ENCODE data around the gene CTRL.

The CTRL gene

GRCh38 chr16:67962135-67962534, 30.5 kb upstream of the CTRL start:
- no peak for FAIRE-seq

- no peak for FAIRE-seq
Observed at GRCh38 chr16:67961551-67961957, 29.9 kb upstream of the CTRL start.

- no peak for FAIRE-seq
Observed at GRCh38 chr16:67959536-67960329, 28.1 kb upstream of the CTRL start.

GRCh38 chr16:67957622-67958021, 26.0 kb upstream of the CTRL start:
- no peak for FAIRE-seq

DNA sequence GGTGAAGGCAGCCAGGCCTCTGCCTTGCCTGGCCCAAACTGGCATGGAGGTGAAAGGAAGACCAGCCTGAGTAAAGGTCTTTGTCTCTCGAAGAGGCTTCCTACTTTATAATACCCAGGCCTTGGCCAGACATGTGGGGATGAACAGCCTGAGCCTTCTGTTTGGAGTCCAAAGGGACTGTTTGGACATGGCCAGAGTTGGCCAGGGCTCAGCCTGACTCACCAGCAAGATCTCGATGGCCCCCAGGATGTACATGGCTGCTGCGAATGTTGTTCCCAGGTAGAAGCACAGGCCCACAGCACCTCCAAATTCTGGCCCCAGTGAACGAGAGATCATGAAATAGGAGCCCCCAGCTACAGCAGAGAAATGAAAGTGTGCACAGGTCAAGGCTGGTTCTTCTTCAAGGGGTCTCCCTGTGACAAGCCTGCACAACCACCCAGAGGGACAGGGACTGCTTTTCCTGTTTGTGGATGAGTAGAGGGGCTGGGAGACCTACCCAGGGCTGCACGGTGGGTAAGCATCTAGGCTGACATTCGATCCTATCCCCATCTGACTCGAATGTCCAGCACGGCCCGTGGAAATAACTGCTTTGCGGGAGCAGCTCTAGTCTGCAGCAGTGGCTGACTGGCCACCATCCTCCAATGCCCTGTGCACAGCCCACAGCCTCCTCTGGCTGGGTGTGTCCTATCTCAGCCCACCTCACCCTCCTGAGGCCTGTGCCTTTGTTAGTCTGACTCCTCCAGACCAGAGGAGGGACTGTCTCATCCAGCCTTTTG, 22.9 kb upstream of the CTRL start:
- FAIRE-seq = no peak

DNA sequence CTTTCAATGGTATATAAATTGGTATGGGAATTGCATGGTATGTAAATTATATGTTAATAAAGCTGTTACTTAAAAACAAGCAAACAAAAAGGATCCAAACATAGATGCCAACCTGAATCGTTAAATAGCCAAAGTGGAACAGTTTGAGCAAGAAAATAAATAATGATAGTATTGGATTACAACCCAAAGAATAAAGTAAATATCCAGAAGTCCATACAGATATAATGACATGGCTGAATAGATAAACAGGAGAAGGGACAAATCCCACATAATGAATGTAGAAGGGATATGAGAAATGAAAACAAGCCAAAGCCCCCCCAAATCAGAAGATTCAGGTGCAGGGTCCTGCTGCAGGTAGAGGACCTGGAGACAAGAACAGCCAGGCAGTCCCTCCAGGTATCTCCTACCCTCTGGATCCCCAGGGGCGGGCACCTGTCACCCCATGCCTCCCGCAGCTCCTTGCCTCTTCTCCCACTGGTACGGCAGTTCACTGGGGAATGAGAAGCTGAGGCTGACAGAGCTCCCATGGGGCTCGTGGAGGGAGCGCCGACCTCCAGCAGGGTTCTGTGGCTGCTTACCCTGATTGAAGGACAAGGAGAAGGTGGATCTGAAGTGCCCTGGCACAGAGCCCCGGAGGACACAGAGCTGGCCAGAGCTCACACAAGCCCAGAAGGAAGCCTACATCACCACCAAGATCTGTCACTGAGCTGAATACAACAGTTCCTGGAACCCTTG, 22.1 kb upstream of the CTRL start:
- FAIRE-seq = no peak

DNA sequence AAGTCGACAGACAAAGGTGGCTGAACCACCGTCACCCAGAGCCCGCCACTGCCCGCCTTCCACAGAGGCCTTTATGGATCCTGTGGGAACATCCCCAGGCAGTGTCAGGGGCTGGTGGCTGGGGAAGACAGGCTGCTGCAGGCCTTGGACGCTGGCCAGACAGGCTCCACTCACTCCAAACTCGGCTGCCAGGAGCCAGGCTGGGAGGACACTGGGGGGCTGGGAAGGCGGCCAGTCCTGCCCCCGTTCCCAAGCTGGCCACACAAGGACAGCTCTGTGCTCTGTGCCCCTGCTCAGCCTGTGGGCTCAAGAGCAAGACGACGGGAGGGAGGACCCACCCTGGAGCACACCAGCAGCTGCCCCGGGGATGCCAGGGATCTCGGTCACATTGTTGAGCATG, 19.8 kb upstream of the CTRL start:
- FAIRE-seq = no peak

DNA sequence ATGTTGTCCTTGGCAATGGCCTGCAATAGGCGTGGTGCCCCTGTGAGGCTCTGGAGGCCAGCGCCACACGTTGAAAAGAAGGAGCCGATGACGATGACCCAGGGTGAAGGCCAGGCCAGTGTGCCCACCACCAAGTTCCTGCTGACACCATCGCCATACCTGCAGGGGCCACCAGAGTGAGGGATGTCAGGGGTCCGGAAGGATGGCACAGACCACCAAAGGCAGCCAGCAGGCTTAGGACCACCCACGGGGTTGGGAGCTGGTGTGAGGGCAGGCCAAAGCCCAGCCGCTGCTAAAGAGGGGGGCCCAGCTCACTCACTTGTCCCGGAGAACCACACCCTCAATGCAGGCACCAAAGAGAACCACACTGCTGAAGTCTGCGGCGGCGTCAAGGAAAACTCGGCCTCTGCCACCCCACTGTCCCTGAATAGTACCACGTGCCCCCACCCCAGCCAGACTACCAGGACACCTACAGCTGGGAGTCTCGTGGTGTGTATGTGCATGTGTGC, 18.7 kb upstream of the CTRL start:
- no peak for FAIRE-seq

- no peak for FAIRE-seq
Observed at GRCh38 chr16:67949645-67950044, 18.0 kb upstream of the CTRL start.

- no peak for FAIRE-seq
Observed at GRCh38 chr16:67948015-67948414, 16.4 kb upstream of the CTRL start.

DNA sequence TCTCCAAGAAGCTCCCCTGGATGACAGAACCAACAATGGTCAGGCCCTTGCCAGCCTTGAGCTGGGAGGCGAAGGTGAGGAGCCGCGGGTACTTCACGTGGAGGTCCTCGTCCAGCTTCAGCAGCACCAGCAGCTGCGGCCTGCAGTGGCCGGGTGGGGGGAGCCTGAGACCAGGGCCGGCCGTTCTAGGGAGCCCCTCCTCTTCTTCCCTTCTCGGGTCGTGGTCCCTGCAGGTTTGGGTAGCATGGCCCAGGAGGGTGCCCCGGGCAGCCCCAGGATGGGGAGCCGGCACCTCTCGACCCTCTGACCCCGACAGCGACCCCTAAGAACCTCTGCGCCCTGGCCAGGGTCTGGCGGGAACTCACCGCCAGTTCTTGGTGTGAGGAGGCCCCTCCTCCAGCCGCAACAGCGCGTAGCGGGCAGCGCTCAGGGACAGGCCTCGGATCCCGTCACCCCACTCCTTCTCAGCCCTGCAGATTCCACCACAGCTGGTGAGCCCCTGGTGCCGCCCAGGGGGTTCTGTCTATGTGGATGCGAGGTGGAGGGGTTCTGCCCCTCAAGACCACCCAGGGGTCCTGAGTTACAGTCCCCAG, 15.4 kb upstream of the CTRL start:
- no peak for FAIRE-seq

GRCh38 chr16:67946128-67946569, 14.5 kb upstream of the CTRL start:
- no peak for FAIRE-seq

DNA sequence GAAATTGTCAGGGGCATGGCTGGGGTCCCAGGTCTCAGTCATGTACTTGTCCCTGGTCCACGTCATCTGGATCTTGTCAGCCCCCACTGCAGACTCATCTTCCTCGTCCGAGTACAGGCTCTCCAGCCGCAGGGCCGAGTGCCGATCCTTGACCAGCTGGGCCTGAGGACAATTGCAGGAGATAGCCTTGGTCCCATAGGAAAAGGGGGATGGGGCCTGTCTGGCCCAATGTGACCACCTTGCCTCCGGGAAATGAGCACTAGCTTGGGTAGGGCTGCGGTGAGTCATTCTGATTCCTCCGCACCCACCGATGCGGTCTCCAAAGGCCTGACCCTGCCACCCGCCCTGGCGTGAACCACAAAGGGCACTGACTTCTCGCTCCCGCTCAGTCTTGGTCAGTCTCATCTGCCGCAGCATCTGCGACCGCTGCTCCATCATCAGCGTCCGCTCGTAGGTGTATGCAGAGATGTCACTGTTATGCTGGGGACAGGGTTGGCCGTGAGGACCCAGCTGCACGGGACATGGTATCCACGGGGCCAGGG, 13.8 kb upstream of the CTRL start:
- no peak for FAIRE-seq

GRCh38 chr16:67944690-67945391, 13.2 kb upstream of the CTRL start:
- no peak for FAIRE-seq

DNA sequence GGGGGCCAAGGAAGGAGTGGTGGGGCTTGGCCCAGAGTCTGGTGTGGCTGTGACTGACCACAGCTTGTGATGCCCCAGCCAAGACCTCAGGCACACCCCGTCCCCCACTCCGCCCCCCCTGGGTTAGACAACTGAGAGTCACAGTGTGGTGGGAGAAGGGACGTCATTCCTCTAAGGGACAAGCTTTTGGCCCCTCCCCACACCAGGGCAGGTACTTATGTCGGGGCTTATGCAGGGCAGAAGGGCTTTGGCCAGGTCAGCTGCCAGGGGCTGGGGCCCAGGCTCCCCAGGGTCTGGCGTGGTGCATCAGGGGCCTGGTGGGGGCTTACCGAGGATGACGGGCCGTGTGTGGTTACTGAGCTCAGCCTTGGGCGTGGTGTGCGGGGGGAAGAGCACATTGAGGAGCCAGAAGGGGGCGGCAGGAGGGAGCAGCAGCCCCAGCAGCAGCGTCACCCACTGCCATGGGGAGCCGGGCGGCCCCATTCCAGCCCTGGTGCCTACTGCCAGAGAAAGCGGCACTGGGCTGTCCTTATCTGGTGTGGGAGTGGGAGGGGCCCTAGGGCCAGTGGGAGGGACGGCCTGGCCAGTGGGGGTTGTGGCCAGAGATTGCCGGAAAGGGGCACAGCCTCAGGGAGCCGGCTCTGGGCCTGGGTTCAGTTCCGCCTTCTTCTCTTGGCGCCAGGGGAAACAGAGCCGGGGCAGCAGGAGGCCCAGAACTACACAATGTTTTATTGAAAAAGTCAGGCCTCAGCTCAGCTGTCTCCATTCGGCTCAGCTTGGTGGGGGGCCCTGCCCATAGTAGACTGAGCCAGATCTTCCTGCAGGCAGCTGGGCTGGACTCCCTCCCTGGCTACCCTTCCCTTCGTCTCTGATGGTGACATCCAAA, 12.2 kb upstream of the CTRL start, which contains the start of gene LCAT:
TSS of gene LCAT (minus strand) at position 502 of the 886 bp plus-strand sequence. CDS start at position 483, 19 bp downstream.
- no peak for FAIRE-seq

DNA sequence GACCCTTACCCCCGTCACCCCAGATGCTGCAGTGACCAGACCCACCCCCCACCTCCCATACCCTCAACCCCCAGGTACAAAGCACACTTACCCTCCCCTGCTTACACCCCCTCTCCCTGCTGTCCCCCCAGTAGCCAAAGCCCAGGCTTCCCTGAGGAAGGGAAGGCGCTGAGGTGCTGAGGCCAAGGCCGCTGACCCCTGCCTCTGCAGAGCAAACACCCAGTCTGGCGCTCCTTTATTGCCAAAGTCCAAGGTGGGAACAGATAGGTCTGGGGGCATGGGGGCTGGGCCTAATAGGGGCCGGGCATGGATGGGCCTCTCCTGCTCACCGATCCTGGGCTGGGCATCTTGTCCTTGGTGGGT, 11.6 kb upstream of the CTRL start:
- no peak for FAIRE-seq

GRCh38 chr16:67942510-67943255, 11.0 kb upstream of the CTRL start:
- FAIRE-seq = no peak

DNA sequence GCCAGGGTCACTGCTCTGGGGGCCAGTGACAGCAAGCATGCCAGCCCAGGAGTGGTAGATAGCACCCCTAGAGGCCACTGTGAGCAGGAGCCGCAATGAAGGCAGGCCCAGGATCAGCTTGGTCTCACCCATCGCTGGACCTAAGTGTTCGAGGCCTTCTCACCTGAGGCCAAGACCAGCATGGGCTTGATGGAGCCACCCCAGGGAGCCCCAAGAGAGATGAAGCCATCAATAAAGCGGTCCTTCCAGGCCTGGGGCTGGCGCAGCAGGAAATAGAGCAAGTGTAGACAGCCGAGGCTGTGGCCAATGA, 10.5 kb upstream of the CTRL start:
- FAIRE-seq = no peak

DNA sequence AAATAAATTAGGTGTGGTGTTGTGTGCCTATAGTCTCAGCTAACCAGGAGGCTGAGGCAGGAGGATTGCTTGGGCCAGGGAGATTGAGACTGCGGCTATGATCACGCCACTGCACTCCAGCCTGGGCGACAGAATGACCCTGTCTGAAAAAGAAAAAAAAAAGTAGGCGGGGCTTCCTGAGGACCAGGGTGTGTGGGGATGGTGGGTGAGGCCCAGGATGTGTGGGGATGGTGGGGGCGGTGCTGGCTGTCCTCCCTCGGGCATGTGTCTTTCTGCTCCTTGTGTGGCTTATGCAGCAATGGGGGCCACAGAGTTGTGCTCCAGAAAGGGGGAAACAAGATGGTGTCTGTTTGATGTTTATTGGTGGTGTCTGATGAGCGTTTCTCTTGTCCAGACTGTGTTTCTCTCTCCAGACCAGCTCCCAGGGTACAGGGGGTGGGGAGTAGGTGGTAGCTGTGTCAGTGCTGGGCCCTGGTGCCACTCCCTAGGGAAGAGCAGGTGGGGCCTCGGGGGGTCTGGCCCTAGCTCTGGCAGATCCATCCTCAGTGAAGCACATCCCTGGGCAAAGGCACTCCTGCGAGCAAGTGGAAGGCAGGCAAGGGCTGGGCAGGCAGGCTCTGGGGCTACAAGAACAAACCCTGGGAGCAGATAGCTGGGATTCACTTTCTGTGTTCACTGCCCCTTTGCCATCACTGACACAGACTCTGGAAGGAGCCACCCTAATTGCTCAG, 10.0 kb upstream of the CTRL start:
- FAIRE-seq = no peak
